Fibroblast of the aortic adventitia (primary cell): Measurements from ENCODE around the gene TMCO2. TPM values are rescaled to one million over a fixed set of nuclear protein-coding genes. Genes with fewer than 3 reads are reported as not detected.

Source experiments
- DNase-seq: peaks from one replicate; pipeline ENCODE4 v3.0.0-alpha.2; 2010; ENCODE audit warnings: low read depth
- H3K4me3 ChIP-seq: 2 replicates; pipeline ENCODE4 v1.5.1; 2011; ENCODE audit warnings: low read depth, mild to moderate bottlenecking, control low read depth, low read length, moderate library complexity
- CTCF ChIP-seq: IDR thresholded peaks from 2 replicates; pipeline ENCODE4 v1.5.1; 2011; ENCODE audit warnings: mild to moderate bottlenecking, low read length, control low read depth, inconsistent platforms; ENCODE audit not compliant: insufficient read depth
- total RNA-seq: library from RNA; depleted of rRNA; stranded (reverse); fragments of >200 nt; gene quantifications from 2 replicates; pipeline ENCODE4 v1.2.3, GENCODE V29; 2012; ENCODE audit warnings: low replicate concordance

Gene TMCO2
- total RNA-seq, 1 donor: not detected

- no peak for DNase-seq
- no peak for TF ChIP-seq CTCF
- no peak overlapping the region for H3K4me3 ChIP-seq
These were observed 23.7 kb upstream of the TMCO2 start for GRCh38 chr1:40224040-40224439.

- TF ChIP-seq CTCF: no peak
- H3K4me3 ChIP-seq: no peak overlapping the region
- DNase-seq: no peak
These were observed 21.5 kb upstream of the TMCO2 start for GRCh38 chr1:40226192-40226591.

- no peak for DNase-seq
- H3K4me3 ChIP-seq: no peak overlapping the region
- TF ChIP-seq CTCF: no peak
These were observed 15.3 kb upstream of the TMCO2 start for GRCh38 chr1:40232444-40232843.

- no peak for DNase-seq
- no peak for TF ChIP-seq CTCF
- no peak overlapping the region for H3K4me3 ChIP-seq
These were observed 8.1 kb upstream of the TMCO2 start for GRCh38 chr1:40239626-40240025.

- no peak for TF ChIP-seq CTCF
- no peak overlapping the region for H3K4me3 ChIP-seq
- no peak for DNase-seq
These were observed 7.3 kb upstream of the TMCO2 start for GRCh38 chr1:40240390-40240789.

GRCh38 chr1:40241362-40241761, 6.4 kb upstream of the TMCO2 start:
- H3K4me3 ChIP-seq: no peak overlapping the region
- TF ChIP-seq CTCF: no peak
- DNase-seq: no peak

GRCh38 chr1:40243351-40243750, 4.4 kb upstream of the TMCO2 start:
- H3K4me3 ChIP-seq: no peak overlapping the region
- TF ChIP-seq CTCF: no peak
- DNase-seq: peak; percentile 72
